ENCODE measurements around the gene FBXO41. TPM values are rescaled to one million over a fixed set of nuclear protein-coding genes. Genes with fewer than 3 reads are reported as not detected.
"Not testable (repeated sequence)": the region's sequence is repeated elsewhere in the genome, so short reads cannot be mapped to it uniquely, and the experiment has no call there.

The FBXO41 gene
- total RNA-seq, 2 donors from 2014 or later = 3.5 to 6.1 TPM

DNA sequence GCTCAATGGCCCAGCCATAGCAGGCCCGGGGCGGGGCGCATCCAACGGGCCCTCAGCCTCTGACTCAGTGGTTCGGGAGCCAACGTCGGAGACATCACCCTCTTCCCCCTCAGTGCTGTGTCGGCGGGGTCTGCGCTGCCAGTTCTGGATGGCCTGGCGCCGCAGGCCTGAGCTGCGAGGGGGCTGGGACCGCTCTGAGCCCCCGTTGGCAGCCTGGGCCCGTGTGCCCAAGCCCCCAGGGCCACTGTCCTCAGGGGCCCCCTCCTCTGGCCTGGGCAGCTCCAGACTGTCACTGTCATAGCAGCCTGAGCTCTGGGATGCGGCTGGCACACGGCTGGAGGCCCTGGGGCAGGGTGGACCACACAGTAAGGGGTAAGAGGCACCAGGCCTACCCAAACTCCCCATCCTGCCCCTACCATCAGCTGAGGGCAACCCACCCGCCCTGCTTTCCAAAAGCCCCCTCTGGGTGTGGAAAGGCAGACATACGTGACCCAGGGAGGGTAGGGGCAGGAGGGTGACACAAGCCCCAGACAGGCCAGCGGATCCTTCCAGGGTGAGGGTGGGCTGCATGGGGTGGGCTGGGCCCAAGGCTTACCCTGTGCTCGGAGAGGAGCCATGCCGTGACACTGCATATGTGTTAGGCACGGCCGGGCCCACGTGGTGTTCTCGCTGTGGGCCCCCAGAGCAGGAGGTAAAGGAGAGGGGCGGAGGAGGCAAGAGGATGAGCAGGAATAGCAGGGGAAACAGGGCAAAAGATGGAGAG, 18.8 kb downstream of the FBXO41 start:
- H3K9me3 ChIP-seq = no peaks in the 10 kb centered on the region
- no peaks in the 10 kb centered on the region for H3K36me3 ChIP-seq
- peaks cover 4 to 6% of the 10 kb centered on the region in 2 donors for H3K4me1 ChIP-seq (ENCODE audit: control insufficient read depth in 1 of 2, low read depth in 2 of 2)
- no peaks in the 10 kb centered on the region for H3K27me3 ChIP-seq (replicated peaks; ENCODE audit: insufficient read depth)
- ATAC-seq (ENCODE audit: insufficient number of reproducible peaks, low FRiP score, low read depth) = no peak
- DNase-seq (ENCODE audit: low spot score) = no peak
- TF ChIP-seq, protein P1, sequence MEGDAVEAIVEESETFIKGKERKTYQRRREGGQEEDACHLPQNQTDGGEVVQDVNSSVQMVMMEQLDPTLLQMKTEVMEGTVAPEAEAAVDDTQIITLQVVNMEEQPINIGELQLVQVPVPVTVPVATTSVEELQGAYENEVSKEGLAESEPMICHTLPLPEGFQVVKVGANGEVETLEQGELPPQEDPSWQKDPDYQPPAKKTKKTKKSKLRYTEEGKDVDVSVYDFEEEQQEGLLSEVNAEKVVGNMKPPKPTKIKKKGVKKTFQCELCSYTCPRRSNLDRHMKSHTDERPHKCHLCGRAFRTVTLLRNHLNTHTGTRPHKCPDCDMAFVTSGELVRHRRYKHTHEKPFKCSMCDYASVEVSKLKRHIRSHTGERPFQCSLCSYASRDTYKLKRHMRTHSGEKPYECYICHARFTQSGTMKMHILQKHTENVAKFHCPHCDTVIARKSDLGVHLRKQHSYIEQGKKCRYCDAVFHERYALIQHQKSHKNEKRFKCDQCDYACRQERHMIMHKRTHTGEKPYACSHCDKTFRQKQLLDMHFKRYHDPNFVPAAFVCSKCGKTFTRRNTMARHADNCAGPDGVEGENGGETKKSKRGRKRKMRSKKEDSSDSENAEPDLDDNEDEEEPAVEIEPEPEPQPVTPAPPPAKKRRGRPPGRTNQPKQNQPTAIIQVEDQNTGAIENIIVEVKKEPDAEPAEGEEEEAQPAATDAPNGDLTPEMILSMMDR (IDR thresholded peaks at IDR 0.05) = no peak
- no peak overlapping the region for H3K4me3 ChIP-seq
- no peak overlapping the region for H3K27ac ChIP-seq

DNA sequence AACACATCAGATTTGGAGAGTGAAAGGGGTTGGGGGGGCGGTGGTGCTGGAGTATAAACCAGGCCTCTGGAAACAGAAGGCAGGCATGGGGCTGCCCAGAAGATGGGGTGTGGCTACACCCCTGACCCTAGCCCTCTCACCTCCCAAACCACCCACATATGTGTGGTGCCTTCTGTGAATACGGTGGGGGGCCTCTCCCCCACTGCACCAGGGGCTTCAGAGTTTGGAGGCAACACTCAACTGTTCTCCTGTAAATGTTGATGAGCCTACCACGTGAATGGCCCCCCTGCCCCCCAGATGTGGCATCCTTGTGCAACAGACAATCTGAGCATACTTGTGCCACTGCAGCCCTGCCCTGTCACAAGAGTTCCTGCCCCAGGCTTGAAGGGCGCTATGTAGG, 19.5 kb downstream of the FBXO41 start:
- Histone ChIP-seq H3K27ac (no peak overlapping the region), H3K27me3 (replicated peaks; ENCODE audit: insufficient read depth) (no peaks in the 10 kb centered on the region), H3K9me3 (no peaks in the 10 kb centered on the region), H3K4me1 (ENCODE audit: control insufficient read depth in 1 of 2, low read depth in 2 of 2) (peaks cover 4 to 6% of the 10 kb centered on the region in 2 donors), H3K4me3 (no peak overlapping the region), H3K36me3 (no peaks in the 10 kb centered on the region)
- TF ChIP-seq, protein P1 (IDR thresholded peaks at IDR 0.05) = no peak
- DNase-seq (ENCODE audit: low spot score) (no peak), ATAC-seq (ENCODE audit: insufficient number of reproducible peaks, low FRiP score, low read depth) (no peak)

DNA sequence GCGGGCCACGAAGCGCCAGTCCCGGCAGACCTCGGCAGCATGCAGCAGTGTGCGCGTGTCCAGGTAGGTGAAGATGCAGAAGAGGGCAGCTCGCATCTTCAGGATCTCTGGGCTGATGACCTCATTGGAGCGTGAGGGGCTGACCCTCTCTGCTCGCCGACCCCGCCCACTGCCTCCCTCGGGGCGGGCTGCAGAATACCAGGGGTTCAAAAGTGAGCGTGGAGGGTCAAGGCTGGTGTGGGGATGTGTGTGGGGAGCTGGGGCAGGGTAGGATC, 20.0 kb downstream of the FBXO41 start:
- H3K9me3 ChIP-seq = no peaks in the 10 kb centered on the region
- DNase-seq (ENCODE audit: low spot score) = no peak
- H3K4me3 ChIP-seq = no peak overlapping the region
- H3K4me1 ChIP-seq (ENCODE audit: control insufficient read depth in 1 of 2, low read depth in 2 of 2) = peaks cover 4 to 6% of the 10 kb centered on the region in 2 donors
- no peak overlapping the region for H3K27ac ChIP-seq
- TF ChIP-seq, protein P1 (IDR thresholded peaks at IDR 0.05) = no peak
- H3K27me3 ChIP-seq (replicated peaks; ENCODE audit: insufficient read depth) = no peaks in the 10 kb centered on the region
- H3K36me3 ChIP-seq = no peaks in the 10 kb centered on the region
- ATAC-seq (ENCODE audit: insufficient number of reproducible peaks, low FRiP score, low read depth) = no peak

DNA sequence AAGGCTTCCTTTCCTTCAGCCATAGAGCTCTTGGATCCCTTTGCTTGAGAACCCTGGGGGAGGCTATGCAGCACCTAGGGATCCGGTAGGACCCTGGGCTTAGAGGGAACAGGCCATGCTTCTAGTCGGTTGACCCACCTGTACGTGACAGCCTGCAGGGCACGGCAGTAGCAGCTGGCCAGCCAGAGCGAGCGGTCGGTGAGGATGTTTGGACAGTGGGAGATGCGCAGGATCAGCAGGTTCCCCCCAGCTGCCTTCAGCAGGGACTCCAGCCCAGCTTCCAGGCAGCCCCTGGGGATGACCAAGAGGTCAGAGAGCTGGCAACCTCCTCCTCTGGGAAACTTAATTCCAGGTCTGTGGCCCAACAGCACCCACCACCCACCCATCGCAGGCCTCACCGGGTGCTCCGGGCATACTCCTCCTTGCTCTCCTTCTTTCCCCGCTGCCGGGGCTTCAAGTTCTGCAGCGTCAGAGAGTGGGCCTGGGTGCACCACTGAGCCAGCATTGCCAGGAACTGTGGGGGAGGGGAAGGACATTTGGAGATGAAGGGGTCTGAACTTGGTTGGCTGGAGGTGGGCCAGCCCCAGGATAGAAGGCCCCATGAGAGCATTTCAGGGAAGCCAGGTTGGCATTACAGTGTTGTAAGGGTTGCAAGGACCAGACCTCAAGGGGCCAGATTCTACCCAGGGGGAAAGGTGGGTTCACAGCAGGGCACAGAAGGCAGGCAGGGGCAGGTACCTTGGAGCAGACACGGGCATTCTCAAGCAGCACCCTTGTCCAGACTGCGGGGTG, 20.5 kb downstream of the FBXO41 start:
- Histone ChIP-seq H3K27ac (no peak overlapping the region), H3K9me3 (no peaks in the 10 kb centered on the region), H3K36me3 (no peaks in the 10 kb centered on the region), H3K4me3 (no peak overlapping the region), H3K27me3 (replicated peaks; ENCODE audit: insufficient read depth) (no peaks in the 10 kb centered on the region), H3K4me1 (ENCODE audit: control insufficient read depth in 1 of 2, low read depth in 2 of 2) (peaks cover 2 to 3% of the 10 kb centered on the region in 2 donors)
- TF ChIP-seq, protein P1 (IDR thresholded peaks at IDR 0.05) = no peak
- ATAC-seq (ENCODE audit: insufficient number of reproducible peaks, low FRiP score, low read depth) (no peak), DNase-seq (ENCODE audit: low spot score) (no peak)

DNA sequence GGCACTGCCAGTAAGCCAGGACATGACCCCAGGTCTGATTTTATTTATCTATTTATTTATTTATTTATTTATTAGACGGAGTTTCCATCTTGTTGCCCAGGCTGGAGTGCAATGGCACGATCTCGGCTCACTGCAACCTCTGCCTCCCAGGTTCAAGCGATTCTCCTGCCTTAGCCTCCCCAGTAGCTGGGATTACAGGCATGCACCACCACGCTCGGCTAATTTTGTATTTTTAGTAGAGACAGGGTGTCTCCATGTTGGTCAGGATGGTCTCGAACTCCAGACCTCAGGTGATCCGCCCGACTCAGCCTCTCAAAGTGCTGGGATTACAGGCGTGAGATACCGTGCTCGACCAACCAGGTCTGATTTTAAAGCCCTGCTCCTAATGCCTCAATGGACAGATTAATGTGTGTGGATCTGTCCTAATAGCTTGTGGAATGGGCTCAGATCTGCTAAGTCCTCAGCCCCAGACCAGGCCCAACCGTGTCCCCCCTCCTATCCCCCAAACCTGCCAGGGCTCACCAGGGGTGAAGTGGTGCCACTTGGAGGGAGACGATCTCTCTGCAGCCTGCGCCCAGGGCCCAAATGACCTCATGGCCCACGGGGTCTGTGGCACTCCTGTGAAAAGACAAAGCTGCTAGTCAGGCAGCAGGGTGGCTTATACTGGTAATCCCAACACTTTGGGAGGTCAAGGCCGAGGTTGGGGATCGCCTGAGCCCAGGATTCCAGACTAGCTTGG, 21.4 kb downstream of the FBXO41 start:
- not testable (repeated sequence) for H3K36me3 ChIP-seq; H3K9me3 ChIP-seq; DNase-seq (ENCODE audit: low spot score); H3K4me3 ChIP-seq; H3K4me1 ChIP-seq (ENCODE audit: control insufficient read depth in 1 of 2, low read depth in 2 of 2); ATAC-seq (ENCODE audit: insufficient number of reproducible peaks, low FRiP score, low read depth); H3K27me3 ChIP-seq (replicated peaks; ENCODE audit: insufficient read depth); H3K27ac ChIP-seq
